ENCODE data around the gene GMDS.

The GMDS gene

DNA sequence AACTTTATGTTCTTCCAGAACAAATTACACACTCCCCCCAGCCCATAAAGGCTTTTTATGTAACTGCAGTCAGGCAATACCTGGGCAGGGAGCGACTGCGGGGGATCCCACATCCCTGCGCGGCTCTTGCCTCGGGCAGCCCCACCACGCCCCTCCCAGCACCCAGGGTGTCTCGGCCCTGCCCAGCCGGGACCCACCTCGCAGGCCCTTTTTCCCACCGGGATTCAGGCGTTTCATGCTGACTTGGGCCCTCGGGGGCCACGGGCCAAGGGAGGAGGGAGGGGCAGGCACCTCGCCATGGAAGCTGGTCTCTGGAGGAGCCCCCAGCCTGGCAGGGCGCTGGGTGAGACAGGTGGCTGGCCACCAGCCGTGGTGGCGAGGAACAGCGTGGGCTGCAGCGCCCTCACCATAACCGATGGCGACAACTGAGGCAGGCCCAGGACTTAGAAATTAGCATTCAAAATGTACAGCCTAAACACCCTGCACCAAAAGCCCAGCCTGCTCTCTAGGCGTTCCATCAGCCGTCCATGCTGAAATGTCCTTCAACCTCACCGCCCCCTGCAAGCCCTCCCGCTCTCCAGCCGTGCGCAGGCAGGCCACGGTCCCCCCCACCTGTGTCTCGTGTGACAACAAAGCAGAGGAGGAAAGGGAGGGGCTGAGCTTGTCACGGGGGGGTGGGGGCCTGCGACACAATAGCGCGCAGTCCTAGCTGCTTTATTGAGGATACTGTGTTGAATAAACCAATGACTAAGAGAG, 650.8 kb downstream of the GMDS start:
- no peak overlapping the region for H3K4me3 ChIP-seq (ENCODE audit: low read length)
- TF ChIP-seq ZNF274 (IDR thresholded peaks at IDR 0.05; ENCODE audit: low read depth, low read length), result no peak

DNA sequence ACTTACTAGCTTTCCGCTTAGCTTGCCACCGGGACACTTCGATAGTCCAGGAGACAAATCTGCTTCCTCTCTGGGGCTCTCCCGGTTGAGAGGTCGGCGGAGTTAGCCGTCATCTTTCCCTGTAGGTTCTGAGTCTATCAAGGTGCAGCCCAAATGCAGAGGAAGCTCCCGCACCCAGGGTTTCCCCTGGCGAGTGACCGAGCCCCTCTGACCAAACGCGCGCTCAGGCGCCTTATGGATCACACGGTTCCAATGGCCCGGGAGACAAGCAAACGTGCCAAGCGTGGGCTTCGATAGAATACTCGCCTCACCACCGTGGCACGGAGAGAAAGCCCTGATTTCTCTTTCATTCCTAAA, 651.5 kb downstream of the GMDS start:
- no peak overlapping the region for H3K4me3 ChIP-seq (ENCODE audit: low read length)
- no peak for TF ChIP-seq ZNF274 (IDR thresholded peaks at IDR 0.05; ENCODE audit: low read depth, low read length)

DNA sequence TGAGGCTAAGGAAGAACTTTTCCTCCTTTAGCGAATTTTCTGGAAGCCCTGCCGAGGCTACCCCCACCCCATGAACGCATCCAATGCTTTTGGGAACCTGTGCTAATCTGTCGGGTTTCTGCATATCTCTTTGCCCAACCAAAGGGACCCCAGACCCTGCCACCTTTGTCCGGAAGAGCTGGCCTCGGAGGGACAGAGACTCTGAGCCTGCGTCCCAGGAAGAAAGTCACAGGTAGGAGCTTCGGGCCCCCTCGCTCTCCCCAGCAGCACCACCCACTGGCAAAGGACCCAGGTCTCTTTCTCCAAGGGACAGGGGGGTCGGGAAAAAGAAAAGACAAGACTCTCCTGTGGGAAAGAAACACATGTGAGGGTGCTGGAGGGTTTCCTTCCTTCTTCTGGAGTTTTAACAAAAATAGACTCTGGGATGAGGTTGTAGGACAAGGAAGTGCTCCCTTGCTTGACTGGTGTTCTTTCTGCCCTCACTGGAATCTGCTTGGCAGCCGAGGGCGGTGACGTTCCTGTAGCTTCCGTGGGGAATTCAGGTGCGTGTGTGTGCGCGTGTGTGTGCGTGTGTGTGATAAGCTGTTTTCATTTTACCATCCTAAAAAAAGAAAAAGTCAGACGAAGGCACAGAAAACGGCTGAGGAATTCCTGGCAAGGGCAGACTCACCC, 652.0 kb downstream of the GMDS start:
- TF ChIP-seq ZNF274 (IDR thresholded peaks at IDR 0.05; ENCODE audit: low read depth, low read length), result no peak
- H3K4me3 ChIP-seq (ENCODE audit: low read length), result no peak overlapping the region

- no peak for TF ChIP-seq ZNF274 (IDR thresholded peaks at IDR 0.05; ENCODE audit: low read depth, low read length)
- no peak overlapping the region for H3K4me3 ChIP-seq (ENCODE audit: low read length)
Observed at GRCh38 chr6:1592852-1593251, 652.6 kb downstream of the GMDS start.

- H3K4me3 ChIP-seq (ENCODE audit: low read length), result no peak overlapping the region
- TF ChIP-seq ZNF274 (IDR thresholded peaks at IDR 0.05; ENCODE audit: low read depth, low read length), result no peak
Observed at GRCh38 chr6:1591926-1592325, 653.5 kb downstream of the GMDS start.

DNA sequence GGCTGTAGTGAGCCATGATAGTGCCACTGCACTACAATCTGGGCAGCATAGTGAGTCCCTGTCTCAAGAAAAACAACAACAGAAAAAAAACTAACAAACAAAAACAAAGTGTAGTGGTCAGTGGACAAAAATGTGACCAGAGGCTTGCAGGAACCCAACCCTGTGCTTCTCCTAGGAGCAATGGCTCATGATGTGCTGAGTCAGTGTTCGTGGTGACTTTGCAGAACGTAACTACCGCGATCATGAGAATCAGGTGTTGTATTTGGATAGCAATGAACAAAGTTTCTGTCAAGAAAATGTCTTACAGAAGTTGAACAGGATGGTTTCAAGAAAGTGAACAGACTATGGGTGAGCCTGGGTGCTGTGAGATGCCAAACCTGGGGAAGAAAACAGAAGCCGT, 654.2 kb downstream of the GMDS start:
- TF ChIP-seq ZNF274 (IDR thresholded peaks at IDR 0.05; ENCODE audit: low read depth, low read length), result no peak
- H3K4me3 ChIP-seq (ENCODE audit: low read length), result no peak overlapping the region

DNA sequence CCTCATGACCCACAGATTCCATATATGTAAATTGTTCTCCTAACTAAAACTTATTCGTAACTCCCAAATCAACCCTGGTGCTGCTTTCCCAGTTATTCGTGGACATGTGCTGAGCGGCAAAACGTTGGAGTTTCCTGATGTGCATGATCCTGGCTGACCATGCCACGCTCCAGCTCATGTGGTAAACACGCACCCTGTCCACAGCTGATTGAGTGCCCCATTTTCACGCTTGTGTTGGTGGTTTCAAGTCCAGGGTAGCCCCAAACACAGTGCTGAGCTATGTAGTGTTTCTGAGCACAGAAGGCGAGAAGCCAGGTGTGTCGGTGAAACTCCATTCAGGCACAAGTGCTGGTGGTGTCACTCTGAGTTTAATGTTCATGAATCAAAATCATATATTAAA, 654.8 kb downstream of the GMDS start:
- TF ChIP-seq ZNF274 (IDR thresholded peaks at IDR 0.05; ENCODE audit: low read depth, low read length), result no peak
- no peak overlapping the region for H3K4me3 ChIP-seq (ENCODE audit: low read length)

DNA sequence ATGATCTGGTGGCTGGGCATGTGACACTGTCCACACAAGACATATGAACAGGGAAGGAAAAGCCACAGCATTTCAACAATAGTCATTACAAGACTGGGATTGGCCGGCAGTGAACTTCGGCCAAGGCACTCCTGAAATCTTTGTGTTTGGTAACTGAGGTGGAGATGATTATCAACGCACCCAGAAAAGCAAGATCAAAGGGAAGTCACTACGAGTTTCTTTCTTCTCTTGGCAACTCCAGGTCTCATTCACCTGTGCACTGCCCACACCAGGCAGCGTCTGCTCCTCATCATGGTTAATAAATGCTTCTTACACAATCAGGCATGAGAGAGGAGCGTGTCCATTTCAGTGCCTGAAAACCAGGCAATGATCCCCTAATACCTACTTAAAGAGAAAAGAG, 656.2 kb downstream of the GMDS start:
- no peak overlapping the region for H3K4me3 ChIP-seq (ENCODE audit: low read length)
- TF ChIP-seq ZNF274 (IDR thresholded peaks at IDR 0.05; ENCODE audit: low read depth, low read length), result no peak

DNA sequence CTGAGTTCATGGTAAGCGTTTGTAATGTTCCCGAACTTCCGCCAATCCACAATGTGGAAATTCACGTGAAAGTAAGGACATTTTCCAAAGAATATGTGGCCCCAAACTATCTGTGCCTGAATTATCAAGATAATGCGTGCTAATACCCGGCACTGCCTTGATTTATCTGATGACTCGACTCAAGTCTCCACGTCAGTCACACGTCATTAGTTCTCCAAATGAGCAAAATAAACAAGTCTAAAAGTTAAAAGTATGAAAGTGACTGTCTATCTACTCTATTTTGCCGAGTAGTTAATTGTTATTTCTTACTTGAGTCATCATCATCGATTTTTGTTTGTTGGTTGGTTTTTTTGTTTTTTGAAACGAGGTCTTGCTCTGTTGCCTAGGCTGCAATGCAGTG, 657.4 kb downstream of the GMDS start:
- TF ChIP-seq ZNF274 (IDR thresholded peaks at IDR 0.05; ENCODE audit: low read depth, low read length), result no peak
- H3K4me3 ChIP-seq (ENCODE audit: low read length), result no peak overlapping the region

GRCh38 chr6:1587546-1587945, 657.9 kb downstream of the GMDS start:
- no peak for TF ChIP-seq ZNF274 (IDR thresholded peaks at IDR 0.05; ENCODE audit: low read depth, low read length)
- no peak overlapping the region for H3K4me3 ChIP-seq (ENCODE audit: low read length)

- no peak for TF ChIP-seq ZNF274 (IDR thresholded peaks at IDR 0.05; ENCODE audit: low read depth, low read length)
- no peak overlapping the region for H3K4me3 ChIP-seq (ENCODE audit: low read length)
Observed at GRCh38 chr6:1586861-1587450, 658.4 kb downstream of the GMDS start.

DNA sequence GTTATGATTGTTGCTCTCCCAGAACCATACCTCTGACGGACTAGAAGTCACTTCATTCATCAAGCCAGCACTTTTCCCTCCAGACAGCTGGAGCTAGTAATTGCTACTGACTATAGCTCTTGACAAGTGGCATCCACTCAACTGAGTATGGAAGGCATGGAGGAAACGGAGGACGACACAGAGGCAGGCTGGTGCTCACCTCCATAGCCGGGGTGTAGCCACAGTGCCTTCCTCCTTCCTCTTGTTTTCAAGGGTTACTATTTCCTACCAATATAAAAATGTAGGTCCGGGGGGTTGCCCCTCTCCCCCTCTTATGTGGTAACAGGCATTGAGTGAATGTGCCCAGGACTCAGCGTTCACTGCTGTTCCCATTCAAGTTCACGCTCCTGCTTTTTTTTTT, 659.1 kb downstream of the GMDS start:
- TF ChIP-seq ZNF274 (IDR thresholded peaks at IDR 0.05; ENCODE audit: low read depth, low read length), result no peak
- H3K4me3 ChIP-seq (ENCODE audit: low read length), result no peak overlapping the region

GRCh38 chr6:1585669-1586049, 659.7 kb downstream of the GMDS start:
- H3K4me3 ChIP-seq (ENCODE audit: low read length), result no peak overlapping the region
- no peak for TF ChIP-seq ZNF274 (IDR thresholded peaks at IDR 0.05; ENCODE audit: low read depth, low read length)

DNA sequence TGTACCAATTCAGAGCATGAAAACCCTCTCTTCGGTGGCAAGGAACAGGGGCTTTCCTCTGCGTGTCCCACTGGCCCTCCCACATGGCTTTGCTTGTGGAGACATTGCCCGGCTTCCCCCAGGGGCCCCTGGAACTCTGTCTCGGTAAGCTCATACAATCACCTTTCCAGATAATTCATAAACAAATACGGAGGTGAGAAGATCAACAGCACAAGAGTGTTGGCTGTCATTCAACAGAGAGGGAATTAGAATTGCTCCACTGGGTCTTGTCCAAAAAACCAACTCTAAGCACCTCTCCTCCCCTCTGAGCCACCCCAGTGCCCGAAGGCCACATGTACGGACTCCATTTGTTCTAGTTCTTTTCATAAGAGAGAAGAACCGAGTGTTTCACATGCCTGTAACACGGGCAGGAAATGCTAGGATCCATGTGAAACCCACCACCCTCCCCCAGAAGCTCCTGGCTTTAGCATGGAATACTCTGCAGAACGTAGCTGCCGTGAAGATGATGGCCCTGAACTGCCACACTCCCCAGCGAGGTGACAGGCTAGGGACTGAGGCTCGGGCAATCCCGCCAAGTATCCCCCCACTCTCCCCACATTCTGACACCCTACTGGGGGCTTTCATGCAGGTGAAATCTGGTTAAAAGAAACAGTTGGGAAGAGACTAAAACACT, 660.3 kb downstream of the GMDS start:
- TF ChIP-seq ZNF274 (IDR thresholded peaks at IDR 0.05; ENCODE audit: low read depth, low read length), result no peak
- no peak overlapping the region for H3K4me3 ChIP-seq (ENCODE audit: low read length)

DNA sequence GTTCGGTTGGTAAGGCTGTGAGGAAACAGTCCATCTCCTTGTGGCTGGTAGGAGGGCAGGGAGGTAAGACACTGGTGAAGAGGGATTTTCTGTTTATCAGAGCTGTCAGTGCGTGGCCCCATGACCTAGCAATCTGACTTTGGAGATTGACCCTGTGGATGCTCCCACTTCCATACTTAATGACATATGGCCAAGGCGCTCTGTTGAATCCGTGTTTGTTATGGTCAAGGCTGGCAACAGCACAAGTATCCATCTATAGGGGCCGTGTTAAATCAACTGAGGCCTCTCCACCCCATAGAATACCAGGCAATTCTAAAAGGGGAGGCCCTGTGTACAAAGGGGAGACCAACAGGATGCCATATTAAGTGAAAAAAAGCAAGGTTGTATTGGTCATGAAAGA, 661.3 kb downstream of the GMDS start:
- TF ChIP-seq ZNF274 (IDR thresholded peaks at IDR 0.05; ENCODE audit: low read depth, low read length), result no peak

More for the DNA sequence above, 661.3 kb downstream of the GMDS start:
- H3K4me3 ChIP-seq (ENCODE audit: low read length), result no peak overlapping the region

All from GM08714 (cell line).